Activated CD8-positive, alpha-beta memory T cell treated with anti-CD3 and anti-CD28 coated beads, Interleukin-2, amount 50 U/mL, for 1 hour (primary cell): ENCODE data around the gene TMF1.

Experiments
- DNase-seq: peaks from one replicate; pipeline ENCODE4 v3.0.0-alpha.2; 2020; ENCODE audit errors: extremely low read depth

Gene TMF1

GRCh38 chr3:68984011-68984530 is 68.1 kb downstream of the TMF1 start:
- DNase-seq = no peak

- DNase-seq = no peak
Measured at GRCh38 chr3:68977486-68978167, 74.5 kb downstream of the TMF1 start.

GRCh38 chr3:68974711-68975110 is 77.4 kb downstream of the TMF1 start:
- no peak for DNase-seq

- DNase-seq = no peak
Measured at GRCh38 chr3:68973639-68974038, 78.5 kb downstream of the TMF1 start.

GRCh38 chr3:68972358-68972979 is 79.7 kb downstream of the TMF1 start:
- no peak for DNase-seq
